Hematopoietic multipotent progenitor cell (in vitro differentiated cells): ENCODE measurements around the gene RNF44. TPM values are rescaled to one million over a fixed set of nuclear protein-coding genes. Genes with fewer than 3 reads are reported as not detected.
"Not testable (repeated sequence)": the region's sequence is repeated elsewhere in the genome, so short reads cannot be mapped to it uniquely, and the experiment has no call there.

Source experiments
- DNase-seq, 3 donors: peaks; one replicate each; pipeline ENCODE4 v3.0.0-alpha.2; 2011 to 2015; ENCODE audit warnings: low read depth in 2 of 3, low spot score in 2 of 3
- small RNA-seq: library from RNA; depleted of rRNA; stranded (forward); fragments of <200 nt; gene quantifications from one replicate; pipeline ENCODE3, GENCODE V24; 2012
- total RNA-seq: library from RNA; depleted of rRNA; stranded (reverse); fragments of >200 nt; gene quantifications from one replicate; pipeline ENCODE4 v1.2.3, GENCODE V29; 2012

RNF44 gene
- total RNA-seq, 1 donor = 39.9 TPM

GRCh38 chr5:176487160-176487559, 50.0 kb downstream of the RNF44 start:
- not testable (repeated sequence) for DNase-seq

GRCh38 chr5:176486189-176486757, 50.9 kb downstream of the RNF44 start:
- DNase-seq = no peak

DNA sequence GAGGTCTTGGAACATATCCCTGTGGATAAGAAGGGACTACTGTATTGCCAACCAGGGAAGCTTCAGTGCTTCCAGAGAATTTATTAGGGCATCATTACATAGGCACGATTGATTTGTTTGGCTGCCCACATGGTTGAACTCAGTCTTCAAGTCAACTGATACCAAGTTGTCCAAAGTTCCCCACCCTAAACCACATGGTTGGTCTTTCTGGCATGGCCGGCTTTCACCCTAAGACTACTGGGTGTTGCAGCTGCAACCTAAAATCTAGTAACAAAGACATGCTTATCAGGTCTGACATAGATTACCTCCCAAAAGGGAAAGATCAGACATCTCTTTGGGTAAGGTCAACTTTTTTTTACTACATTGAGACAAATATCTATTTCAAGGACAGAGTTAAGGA, 52.0 kb downstream of the RNF44 start:
- DNase-seq = no peak

- no peak for DNase-seq
These were observed 55.5 kb downstream of the RNF44 start for GRCh38 chr5:176481711-176482110.

Small RNA genes within 50 kb of the gene (small RNA-seq; reads per million reads assigned to genes)
- gene RF00019 (not detected), gene RN7SL684P (not detected)

Other genes starting within 250 kb of the RNF44 start
- 56.3 TPM for gene KIAA1191, start 175.6 kb downstream of the RNF44 start, total RNA-seq
- gene ARL10, start 171.9 kb downstream of the RNF44 start, total RNA-seq = 17.8 TPM
- 16.7 TPM for gene NOP16, start 148.8 kb downstream of the RNF44 start, total RNA-seq
- 108 TPM for gene HIGD2A, start 148.7 kb downstream of the RNF44 start, total RNA-seq
- 48.7 TPM for gene CLTB, start 120.9 kb downstream of the RNF44 start, total RNA-seq
- 15.9 TPM for gene FAF2, start 89.0 kb downstream of the RNF44 start, total RNA-seq
- gene CDHR2, start 11.9 kb upstream of the RNF44 start, total RNA-seq = under 0.01 TPM
- under 0.01 TPM for gene GPRIN1, start 72.8 kb upstream of the RNF44 start, total RNA-seq
- gene SNCB, start 93.1 kb upstream of the RNF44 start, total RNA-seq = not detected
- gene EIF4E1B, start 93.3 kb upstream of the RNF44 start, total RNA-seq = not detected
- gene TSPAN17, start 110.1 kb upstream of the RNF44 start, total RNA-seq = 21.0 TPM